GM18873 (cell line): ENCODE data around the gene ZDHHC22.

Source experiments
- ATAC-seq: cut with Tn5 transposase; IDR thresholded peaks from one replicate; pipeline ENCODE4 v1.9.1; 2021; ENCODE audit warnings: mild to moderate bottlenecking, moderate library complexity, moderate number of reproducible peaks; ENCODE audit not compliant: unreplicated experiment, low FRiP score

The ZDHHC22 gene

DNA sequence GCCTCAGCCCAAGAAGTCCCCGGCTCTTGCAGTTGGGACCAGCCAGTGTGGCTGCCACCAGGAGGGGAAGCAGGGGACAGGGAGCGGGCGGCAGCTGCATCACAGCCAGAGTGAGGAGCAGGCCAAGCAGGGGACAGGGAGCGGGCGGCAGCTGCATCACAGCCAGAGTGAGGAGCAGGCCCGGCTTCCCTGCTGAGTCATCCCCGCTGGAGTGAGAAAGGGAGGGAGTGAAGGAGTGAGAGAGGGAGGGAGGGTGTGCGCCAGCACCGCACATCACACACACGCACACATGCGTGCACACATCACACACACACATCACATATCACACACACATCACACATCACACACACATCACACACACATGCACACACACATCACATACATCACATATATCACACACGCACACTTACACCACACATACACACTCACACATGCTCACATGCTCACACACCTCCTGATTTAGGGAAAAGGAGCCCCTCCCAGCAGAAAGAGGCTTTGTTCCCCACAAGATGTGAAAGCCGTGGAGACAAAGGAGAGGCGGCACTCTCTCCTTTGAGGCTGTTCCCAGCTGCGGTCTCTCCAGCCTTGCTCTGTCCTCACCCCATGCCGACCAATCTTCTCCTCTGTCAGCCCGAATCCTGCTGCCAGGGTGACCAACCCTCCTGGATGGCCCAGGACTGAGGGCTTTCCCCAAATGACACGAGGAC is 16.7 kb upstream of the ZDHHC22 start:
- ATAC-seq = no peak

DNA sequence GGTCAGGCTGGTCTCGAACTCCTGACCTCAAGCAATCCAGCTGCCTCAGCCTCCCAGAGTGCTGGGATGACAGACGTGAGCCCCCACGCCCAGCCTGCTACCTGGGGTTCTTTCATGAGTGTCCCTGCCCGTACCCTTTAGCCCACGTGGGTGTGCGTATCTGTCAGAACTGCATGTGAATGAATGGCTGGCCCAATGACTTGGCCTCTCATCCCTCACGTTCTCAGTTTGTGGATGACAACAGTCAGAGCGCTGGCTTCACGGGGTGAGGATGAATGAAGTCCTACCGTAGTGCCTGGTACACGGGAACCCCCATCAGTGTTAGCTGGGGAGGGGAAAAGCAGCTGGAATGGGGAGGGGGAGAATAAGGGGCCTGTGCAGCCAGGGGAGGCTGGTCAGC is 16.1 kb upstream of the ZDHHC22 start:
- no peak for ATAC-seq

DNA sequence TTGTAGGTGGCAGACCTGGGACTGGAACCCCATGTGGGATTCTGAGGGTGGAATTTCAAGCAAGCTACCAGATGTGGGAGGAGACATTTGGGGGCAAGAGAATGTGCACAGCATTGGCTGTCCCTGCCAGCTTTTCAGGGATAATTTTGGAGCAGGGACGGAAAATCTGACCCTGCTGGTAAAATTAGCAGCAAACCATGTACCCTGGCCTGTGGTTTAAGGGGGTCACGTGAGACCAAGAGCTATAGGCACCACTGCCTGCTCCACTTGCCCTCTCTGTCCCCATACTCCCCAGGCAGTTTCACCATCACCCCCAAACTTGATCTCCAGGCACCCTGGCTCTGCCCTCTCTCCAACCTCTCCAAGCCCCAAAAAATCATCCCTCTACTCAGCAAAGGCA is 13.5 kb upstream of the ZDHHC22 start:
- ATAC-seq = no peak

DNA sequence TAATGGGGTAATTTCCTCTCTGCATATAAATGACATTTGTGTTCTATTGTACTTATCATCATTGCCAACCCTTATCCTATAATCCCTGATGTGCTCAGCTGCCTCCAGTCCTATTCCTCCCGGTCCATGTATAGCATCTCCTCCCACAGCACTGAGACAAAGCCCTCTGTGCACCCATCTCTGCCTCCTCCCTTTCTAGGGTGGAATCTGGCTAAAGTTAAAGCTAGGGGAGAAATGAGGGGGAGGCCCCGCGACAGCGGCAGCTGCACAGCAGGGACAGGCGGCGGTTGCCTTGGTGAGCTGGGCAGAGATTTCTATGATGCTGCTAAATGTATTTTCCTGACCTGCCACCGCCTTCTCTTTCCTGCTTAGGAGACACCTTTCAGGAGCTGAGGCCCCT is 12.8 kb upstream of the ZDHHC22 start:
- no peak for ATAC-seq

DNA sequence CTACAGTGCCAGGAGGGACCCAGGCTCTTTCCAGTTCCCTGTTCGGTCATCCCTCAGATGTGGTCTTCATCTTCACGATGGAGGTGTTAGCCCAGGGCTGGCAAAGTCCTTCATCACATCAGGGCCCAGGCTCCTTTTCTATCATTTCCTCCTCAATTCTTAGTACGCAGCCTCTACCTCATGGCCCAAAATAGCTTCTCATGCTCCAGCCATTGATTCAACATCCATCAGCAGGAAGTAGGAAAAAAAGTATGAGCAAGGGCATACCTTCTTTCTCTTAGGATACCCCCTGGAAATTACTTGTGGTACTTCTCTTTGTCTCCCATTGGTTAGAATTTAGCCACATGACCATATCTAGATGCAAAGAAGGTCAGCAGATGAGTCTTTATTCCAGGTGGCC is 12.2 kb upstream of the ZDHHC22 start:
- no peak for ATAC-seq

DNA sequence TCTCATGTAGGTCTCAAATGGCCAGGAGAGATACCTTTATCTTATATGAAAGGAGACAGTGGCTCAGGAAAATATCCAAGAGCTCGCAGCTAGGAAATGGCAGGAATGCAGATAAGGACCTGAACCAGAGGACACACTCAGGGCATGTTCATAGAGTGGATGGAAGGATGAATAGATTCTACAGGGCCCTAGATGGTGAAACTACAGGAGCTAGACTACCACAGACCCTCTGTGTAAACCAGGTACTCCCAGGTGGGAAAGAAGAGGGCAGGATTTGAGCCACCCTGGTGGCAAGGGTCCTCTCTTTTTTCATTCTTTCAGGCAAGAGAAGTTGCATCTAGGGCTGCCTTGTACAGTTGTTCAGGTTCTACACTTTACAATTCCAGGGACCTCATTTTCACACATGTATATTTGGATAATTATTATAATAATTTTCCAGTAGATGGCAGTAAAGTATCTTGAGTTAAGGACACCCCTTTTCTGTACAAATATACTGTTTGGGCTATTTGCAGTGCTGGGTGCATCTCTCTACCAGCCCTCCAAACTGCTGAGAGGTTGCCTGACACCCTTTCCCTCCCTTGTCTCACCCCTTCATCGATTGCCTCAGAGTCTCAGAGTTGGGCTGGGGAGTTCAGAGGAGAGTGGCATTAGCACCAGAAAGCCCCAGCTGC is 10.5 kb upstream of the ZDHHC22 start:
- ATAC-seq = no peak

DNA sequence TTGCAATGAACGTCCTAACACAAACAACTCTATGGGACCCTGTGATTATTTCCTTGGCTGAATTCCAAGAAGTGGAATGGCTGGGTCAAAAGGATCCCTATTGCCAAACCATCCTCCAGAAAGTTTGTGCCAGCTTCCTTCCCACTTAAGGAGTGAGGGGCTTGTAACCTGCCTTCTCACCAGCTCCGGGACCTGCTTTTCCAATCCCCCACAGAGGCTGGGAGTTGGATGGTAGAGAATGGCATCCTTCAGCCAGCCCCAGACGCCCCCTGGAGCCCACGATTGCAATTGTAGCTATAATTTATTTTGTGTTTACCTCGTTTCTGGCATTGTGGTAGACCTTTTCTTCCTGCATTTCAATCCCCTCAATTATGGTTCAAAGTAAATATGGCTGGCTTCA is 9.7 kb upstream of the ZDHHC22 start:
- no peak for ATAC-seq

DNA sequence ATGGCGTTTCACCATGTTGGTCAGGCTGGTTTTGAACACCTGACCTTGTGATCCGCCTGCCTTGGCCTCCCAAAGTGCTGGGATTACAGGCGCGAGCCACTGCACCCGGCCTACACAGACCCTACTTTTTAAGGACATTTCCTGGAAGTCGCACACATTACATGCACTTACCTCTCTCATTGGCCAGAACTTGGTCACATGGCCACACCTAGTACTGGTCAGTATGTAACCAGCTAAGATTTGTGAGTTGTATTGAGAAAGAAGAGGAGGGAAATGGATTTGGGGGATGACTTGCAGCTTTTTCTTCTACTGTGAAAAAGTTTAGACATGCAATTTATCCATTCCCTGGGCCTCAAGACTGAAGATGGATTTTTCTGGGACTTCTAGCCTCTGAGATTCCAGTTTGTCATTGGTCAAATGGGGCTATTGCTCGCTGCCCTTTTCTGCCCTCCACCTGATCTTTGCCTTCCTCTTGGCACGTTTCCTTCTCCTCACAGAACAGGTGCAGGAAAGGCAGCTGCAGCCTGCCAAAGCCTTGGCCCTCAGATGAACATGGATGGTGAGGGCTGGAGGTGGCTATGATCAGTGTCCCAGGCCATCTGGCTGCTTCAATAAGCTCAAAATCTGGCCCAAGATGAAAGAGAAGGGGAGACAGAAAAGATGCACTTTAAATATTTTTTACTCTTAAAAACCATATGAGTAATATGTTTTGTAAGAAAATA is 7.1 kb upstream of the ZDHHC22 start:
- no peak for ATAC-seq

DNA sequence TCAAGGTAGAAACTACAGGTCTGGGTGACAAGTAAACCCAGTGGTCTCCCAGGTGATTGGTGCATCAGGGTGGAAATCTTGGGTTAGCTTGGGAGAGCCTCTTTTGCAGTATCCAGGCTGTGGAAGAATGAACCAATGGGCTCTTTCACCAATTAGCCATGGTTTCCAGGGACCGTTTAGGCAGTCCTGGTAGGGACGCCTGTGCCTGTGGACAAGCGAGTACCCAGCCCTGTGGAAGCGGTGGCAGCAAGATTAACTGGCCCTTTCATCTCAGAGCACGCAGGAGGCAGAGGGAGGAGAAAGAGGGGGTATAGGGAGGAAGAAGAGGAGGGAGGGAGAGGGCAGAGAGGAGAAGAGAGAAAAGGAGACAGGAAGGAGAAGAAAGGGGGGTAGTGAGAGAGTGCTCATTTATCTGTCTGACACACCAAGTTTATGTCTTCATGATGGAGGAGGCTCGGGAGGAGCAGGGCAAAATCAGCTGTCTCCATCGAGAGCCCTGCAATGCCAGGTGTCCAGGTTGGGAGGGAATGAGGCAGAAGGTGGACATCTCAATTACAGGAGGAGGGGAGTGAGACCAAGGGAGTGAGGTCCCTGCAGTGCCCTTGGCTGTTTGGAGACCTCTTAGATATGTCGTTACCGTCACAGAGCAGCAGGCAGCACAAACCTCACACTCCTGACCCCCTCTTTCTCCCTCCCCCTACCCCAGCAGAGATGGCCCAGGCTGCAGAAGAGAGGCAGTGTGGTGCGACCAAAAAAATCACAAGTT is 4.6 kb upstream of the ZDHHC22 start:
- ATAC-seq = no peak

DNA sequence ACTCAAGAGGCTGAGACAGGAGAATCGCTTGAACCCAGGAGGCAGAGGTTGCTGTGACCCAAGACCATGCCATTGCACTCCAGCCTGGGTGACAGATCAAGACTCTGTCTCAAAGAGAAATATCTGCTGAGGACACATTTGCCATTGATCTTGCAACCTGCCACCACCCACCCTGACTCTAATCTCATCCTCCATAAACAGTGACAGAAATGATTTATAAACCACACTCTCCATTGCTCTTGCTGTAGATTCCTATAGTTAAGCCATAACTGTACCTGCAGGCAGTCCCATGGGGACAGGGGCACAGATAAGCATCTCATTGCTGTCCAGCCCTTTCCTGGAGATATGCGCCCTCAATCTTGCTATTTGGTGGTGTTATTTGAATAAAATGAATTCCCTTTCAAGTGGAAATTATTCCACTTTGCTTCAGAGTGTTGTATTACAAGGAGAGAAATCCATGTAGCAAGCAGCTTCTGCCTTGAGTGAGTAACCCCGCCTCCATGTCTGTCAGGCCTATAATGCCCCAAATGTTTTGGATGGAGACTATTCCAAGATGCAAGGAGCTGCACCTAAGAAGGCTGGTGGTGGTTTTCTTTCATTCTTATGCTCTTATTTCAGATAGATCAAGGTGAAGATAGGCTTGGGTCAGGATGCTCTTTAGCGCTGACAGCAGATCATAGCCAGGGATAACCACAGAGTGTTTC is 3.0 kb upstream of the ZDHHC22 start:
- ATAC-seq = no peak

DNA sequence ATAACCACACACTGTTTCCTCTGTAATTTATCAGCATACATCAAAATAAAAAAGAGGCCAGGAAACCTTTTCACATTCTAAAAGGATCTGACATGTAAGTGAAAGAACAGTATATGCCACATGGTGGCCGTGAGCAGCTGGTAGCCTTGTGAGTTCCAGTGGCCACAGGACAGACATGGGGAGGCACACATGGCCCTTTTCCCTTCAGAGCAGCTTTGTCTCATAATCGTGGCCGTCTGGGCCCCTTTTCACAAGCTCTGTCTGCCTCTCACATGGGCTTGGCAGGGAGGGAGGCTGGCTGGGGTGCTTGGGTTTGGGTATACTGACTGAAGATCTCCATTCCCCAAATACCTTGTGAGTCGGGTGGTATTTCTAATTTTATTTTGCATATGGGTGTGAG is 1.5 kb upstream of the ZDHHC22 start:
- ATAC-seq = no peak

DNA sequence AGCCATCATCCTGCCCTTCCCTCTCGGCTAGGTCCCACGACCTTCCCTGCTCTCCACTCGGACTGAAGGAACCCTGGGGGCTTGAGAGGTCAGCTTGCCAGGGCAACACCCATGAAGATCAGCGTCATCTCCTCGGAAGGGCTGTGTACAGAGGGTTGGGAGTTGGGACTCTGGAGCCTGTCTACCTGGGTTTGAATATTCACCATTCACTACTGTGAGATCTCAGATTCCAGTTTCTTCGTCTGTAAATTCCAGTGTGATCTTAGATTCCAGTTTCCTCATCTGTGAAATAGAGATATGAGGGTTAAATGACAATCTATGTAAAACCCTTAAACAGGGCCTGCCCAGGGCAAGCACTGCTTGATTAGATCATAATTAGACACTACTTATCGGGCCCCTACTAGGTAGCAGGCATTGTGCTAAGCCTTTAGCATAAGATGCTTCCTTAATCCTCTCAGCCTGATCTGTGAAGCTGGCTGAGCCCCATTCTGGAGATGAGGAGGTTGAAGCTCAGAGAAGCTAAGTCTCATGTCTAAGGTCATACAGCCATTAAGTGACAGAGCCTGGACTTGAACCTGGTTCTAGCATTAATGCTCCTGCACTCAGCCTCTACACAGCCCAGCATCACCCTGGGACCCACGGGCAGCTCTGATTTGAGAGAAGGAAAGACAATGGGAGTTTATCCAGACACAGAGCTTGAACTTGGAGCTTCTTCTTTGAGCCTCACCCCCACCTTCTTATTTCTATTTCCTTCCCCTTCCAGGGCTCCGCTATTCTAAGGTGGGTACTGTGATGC is 612 bp upstream of the ZDHHC22 start:
- no peak for ATAC-seq

DNA sequence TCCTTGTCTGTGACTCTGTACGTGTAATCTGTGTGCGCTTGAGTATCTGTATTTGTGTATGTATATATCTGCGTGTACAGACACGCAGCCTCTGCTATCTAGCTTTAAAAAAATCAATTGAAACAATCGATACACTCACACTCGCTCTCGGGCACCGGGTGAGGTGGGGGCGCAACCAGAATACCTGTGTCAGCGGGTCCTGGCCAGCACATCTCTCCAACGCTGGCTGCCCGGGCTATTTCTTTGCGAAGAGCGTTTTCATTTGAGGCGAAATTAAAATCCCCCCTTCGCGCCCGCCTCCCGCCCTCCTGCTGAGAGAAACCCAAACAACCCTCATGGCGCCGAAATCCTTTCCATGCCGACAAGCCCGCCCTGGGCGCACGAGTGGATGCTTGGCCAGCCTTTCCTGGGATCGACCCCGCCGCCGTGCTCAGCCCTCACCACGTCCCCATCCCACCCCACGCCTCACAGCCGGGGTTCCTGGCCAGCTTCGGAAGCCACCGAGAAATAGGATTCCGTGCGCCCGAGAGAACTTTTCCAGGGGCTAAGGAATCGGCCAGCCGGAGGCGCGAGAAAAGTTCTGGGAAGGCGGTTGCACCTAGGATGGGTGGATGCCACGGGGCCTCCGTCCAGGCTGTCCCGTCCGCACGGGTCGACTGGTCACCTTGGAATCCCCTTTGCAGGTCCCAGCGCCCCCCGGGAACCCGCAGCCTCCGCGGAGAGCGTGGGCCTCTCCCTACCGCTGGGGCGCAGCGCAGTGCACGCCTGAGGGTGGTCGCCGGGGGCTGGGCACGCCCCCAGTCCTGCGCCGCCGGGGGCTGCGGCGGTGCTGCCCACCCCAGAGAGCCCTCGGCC is 1.0 kb downstream of the ZDHHC22 start:
- no peak for ATAC-seq

DNA sequence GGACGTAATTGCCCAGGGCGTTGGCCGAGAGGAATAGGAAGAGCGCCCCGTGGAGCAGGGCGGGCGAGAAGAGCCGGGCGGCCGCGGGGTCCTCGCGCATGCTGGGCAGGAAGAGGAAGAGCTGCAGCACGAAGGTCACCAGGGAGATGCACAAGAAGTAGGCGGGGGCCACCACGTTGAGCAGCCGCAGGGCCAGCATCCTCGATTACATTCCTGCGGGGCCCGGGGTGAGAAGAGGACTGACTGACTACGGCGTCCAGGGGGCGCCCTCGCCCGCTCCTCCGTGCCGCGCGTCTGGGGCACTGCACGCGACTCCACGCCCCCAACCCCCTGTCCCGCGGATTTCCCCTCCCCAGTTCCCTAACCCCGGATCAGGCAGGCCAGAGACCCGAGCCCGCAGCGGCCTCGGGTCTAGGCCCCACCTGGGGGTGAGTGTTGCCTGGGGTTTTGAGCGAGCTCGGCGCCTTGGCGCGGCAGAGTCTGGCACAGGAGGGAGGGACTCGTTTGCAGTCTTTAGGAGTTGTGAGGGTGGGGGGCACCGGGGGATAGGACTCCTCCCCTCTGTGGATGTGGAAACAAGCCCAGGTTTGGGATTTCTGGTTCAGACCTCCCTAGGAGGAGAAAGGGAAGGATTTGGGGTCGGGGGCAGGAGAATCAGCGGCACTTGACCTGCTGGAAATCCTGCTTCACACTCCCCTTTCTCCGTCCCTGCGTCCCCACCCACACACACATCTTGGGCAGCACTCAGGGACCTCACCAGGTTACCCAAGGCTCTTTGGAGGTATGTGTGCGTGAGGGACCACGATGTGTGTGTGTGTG is 1.8 kb downstream of the ZDHHC22 start:
- no peak for ATAC-seq

DNA sequence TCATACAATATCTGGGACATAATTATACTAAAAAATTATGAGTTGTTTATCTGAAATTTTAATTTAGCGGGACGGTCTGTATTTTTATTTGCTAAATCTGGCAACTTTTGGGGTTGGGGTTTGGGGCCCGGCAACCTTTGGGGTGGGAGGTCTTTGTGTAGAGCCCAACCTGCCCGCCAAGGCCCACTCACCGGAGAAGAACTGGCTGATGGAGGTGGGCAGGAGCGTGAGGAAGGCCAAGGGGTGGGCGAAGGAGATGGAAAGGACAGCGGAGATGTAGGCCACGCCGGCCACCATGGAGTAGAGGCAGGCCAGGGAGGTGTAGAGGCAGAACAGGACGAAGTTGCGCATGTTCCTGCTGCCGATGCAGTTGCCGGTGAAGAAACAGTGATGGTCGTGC is 2.6 kb downstream of the ZDHHC22 start:
- ATAC-seq = no peak

DNA sequence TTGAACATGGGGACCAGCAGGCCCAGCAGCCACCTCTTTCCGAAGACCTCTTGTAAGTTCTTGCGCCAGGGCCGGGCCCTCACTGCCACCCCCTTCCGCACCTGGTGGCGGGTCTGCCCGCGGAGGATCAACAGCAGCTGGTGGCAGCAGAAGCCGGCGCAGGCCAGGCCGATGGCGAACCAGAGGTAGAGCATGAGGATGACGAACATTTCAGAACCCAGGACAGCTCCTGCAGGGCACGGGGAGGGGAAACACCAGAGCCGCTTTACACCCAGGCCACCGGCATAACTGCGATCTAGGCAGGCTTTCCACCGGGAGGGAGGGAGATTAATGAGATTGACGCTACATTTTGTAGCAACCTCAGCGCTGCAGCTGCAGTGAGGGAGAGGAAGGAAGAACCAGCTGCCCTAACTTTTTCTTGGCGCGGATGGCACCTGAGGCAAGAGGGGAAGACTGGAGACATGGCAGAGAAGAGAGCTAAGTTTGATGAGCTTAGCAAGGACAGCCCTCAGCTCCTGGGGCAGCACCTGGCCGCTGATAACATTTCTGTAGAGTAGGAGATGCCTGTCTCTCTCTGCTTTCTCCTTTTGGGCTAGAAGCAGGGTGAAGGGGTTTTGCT is 7.8 kb downstream of the ZDHHC22 start:
- ATAC-seq = no peak

DNA sequence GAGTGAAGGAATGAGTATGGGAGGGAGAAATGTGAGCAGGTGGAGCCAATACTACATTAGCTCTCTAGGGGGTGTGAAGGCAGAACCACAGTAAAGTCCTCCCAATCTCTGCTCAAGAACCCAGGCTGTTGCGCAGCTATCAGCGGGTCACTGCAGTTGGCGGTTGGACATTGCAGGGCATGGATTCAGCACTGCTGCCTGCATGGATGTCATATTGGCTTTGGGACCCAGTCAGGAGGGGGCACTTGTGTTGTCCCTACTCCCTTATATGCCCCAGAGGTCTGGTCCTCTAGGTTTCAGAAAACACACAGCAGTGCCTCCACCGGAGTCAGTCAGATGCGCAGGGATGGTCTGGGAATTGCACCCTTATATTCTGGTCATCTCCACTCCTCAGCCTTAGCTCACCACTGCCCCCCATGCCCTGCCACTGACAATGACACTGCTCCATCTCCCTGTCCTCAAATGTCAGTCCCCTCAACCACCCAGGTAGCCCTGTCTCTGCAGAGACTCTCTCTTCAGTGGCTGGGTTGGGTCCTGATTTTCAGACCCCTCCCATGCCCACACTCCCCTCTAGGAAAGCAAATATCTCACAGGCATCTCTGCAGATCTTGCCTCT is 9.6 kb downstream of the ZDHHC22 start:
- ATAC-seq = no peak
